NCI-H748 (cell line): ENCODE measurements around the gene CDC73.
"Not testable (repeated sequence)": the region's sequence is repeated elsewhere in the genome, so short reads cannot be mapped to it uniquely, and the experiment has no call there.

Source experiments
- DNase-seq: peaks from one replicate; lab custom pipeline; 2025; ENCODE audit not compliant: unreplicated experiment; lab: John Stamatoyannopoulos, UW

Gene CDC73

DNA sequence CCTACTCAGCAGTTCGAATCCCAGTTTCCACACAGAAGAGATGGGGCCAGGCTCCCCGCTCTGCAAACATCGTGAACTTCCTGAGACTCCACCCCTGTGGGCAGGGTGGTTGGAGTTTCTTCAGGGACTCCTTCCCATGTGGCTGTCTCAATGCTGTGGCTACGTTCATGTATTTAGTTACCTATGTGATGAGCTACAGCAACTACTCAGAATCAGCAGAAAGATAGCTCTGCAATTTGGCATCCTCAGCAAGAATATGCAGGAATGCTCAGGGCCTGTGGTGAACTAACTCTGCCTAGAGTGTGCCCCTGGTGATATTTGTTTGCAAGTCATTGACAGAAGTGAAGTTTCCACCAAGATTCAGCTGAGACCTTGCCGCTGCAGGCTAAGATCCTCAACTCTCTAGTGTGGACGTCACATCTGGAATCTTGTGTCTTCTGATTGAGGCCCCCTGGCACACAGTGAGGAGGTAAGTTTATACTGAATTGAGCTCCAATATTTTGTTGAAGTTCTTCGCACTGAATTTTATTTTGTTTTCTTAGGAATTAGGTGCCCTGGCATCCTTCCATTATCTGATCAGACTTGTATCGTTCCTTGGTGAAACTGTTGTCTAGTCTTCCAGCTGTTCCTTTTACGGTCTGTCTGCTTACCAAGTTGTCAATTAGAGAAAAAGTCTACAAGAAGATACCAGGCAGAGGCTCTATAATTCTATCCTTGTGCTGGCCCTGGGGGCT is 8.4 kb upstream of the CDC73 start:
- no peak for DNase-seq

DNA sequence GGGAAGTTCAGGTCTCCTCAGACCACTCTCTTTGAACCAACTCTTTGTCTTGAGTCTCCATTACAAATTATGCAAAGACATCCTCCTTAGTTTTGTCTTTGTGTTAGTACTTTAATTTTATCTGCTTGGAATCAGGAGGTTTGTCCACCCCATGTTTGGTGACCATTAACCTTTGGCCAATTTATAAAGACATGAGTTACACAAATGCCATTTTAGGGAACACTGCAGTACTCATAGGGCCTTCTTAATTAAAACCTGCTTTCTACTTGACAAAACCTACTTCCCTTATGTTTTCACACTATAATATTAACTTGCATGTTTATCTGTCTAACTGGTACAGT is 7.9 kb upstream of the CDC73 start:
- no peak for DNase-seq

DNA sequence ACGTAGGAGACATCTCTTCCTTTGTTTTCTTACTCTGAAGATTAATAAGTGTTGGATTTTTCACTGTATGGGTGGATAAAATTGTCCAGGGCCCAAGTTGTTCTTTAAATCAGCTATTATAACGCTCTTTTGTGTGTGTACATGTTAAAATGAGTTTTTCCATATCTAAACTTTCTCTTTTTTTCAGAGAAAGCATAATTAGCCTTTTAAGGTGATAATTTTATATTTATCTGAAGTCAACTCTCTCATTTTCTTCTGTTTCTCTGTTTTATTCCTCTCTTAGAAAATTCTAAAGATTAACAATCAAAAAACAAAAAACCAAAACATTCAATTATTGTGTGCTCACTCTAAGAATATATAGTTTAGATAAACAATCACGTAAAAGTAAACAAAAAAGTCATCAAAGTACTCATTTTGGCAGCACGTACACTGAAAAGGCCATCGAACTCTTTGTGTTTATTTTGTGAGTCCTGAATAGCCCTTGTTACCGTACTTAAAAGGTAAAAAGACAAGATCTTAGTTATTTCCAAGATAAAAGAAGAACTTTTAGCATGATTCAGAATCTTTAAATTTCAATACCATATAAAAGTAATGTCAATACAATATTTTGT is 7.2 kb upstream of the CDC73 start:
- no peak for DNase-seq

DNA sequence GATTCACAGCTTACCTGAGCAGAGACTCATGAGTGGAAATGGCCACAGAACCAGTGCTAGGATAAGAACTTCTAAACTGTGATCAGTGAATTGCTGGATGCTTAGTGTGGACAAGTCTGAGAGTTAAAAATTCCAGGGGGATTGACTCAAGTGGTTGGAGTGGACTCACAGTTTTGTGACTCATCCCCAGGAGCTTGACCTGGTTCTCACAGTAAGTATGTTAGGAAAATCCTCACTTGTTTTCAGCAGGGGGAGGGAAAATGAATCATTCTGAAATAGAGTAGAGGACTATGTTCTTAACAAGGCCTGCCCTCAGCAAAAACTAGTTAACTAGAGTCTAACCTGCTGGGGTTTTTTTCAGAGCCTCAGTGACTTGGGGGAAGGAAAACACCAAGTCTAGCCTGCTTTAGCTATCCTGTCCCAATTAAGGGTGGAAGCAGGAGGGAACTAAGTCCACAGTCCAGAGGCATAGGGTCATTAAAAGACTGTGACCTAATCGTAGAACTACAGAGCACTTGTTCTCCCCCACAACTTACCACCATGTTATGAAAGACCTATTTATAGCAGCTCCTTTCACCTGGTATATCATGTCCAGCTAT is 6.1 kb upstream of the CDC73 start:
- no peak for DNase-seq

DNA sequence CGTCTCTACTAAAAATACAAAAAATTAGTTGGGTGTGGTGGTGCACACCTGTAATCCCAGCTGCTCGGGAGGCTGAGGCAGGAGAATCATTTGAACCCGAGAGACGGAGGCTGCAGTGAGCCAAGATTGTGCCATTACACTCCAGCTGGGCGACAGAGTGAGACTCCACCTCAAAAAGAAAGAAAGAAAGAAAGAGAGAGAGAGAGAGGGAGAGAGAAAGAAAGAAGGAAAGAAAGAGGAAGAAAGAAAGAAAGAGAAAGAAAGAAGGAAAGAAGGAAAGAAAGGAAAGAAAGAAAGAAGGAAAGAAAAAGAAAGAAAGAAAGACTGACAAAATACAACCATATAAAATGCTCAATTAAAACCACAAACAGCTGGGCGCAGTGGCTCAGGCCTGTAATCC is 4.7 kb upstream of the CDC73 start:
- not testable (repeated sequence) for DNase-seq

DNA sequence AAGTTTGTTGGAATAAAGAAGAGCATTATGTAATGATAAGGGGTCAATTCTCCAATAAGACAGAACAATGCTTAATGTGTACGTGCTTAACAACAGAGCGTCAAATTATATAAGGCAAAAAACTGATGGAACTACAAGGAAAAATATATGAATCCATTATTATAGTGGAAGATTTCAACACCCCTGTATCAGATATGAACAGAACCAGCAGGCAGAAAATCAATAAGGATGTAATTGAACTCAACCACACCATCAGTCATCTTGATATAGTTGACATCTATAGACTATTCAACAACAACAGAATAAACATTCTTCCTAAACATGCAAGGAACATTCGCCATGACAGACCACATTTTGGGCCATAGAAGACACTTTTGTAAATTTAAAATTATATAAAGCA is 3.6 kb upstream of the CDC73 start:
- no peak for DNase-seq

DNA sequence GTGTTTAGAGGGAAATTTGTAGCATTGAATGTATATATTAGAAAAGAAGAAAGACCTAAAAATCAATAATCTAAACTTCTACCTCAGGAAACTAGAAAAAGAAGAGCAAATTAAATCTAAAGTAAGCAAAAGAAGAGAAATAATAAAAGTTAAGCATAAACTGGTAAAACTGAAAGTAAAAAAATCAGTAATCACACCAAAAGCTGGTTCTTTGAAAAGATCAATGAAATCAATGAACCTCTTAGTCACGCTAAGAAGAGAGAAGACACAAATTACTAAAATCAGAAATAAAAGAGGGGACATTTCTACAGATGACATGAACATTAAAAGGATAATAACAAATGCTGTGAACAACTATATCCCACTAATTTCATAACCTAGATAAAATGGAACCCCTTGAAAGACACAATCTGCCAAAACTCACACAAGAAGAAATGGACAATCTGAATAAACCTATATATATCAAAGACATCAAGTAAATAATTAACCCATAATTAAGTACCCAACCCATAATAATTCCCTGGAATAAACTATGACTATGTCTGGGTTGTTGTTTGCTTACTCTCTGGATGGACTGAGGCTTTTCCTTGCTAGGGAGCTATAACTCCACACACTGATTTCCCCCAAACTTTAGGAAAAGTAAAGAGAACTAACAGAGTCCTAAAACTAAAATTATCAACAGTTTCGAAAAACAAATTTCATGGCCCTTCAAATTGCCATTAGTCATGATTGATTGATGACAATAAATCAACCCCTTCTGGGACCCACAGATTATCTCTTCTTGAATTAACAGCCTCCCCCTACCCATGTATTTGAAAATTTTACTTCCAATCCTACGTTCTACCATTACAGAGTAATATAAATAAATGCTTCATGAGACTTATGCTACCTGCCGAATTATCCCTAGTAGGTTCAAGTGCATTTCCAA is 2.8 kb upstream of the CDC73 start:
- no peak for DNase-seq

DNA sequence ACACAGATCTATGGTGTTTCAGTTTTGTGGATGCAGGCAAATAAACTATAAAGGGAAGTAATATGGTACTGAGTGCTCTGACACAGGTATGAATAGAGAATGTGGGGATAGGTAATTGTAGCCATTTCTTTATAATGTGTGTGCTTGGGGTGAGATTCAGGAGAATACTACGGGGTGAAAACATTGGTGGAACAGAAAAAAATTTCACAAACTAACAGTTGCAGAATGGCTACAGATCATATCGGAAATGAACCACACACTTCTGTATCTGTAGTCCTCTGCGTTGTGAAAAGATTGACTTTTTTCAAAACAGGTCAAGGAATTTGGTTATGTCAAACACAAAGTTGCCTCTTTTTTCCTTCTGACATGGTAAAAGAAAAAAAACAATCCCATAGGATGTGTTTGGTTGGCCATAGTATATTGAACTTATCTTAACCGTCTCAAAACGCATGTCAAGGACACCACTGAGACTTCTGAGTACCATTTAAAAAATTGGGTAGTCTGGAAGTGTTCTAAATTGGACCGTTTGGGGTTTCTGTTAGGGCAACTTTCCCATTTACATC is 1.1 kb upstream of the CDC73 start:
- no peak for DNase-seq

DNA sequence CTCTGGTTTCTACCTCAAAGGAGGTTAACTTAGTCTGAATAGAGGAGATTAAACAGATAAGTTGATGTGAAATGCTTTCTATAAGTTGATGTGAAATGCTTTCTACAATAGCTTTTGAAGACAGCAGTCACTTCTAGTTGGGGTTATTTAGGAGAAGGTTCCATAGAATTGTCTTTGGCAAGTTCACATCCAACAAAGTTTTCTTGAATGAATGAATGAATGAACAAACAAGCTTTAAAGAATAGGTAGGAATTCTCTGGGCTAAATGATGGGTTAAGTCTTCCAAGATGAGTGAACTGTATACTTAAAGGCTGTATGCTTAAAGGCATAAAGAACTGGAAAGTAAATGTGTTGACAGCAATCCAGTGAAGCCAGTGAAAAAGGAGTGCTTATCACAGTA is 1.9 kb downstream of the CDC73 start:
- DNase-seq = no peak

DNA sequence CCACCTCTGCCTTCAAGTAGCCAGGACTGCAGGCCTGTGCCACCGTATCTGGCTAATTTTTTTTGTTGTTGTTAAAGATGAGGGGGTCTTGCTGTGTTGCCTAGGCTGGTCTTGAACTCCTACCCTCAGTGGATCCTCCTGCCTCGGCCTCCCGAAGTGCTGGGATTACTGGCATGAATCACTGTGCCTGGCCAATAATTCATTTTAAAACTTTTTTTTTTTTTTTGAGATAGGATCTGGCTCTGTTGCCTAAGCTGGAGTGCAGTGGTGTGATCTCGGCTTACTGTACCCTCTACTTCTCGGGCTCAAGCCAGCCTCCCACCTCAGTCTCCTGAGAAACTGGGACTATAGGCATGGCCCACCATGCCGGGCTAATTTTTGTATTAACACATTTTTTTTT is 3.5 kb downstream of the CDC73 start:
- no peak for DNase-seq

DNA sequence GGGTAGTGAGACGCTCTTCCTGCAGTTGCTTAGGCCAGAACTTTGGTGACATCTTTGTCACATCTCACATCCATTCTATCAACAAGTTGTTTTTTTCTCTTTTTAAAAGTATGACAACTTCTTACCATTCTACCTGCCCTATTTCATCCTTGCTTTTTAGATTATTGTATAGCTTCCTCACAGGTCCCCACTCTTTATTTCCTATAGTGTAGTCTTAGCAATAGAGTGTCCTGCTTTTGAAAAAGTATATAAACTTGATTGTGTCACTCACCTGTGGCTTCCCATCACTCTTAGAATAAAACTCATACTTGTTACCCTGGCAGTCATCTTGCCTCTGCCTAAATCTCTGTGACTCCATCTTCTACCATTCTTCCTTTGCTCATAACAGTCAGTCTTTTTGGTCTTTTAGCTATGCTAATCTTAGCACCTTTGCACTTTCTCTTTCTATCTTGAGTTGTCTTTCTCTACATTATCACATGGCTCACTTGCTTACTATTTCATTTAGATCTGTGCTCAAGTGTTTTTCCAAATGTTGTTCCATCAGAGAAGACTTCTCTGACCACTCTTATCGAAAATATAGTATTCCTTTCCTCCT is 9.5 kb downstream of the CDC73 start:
- no peak for DNase-seq

DNA sequence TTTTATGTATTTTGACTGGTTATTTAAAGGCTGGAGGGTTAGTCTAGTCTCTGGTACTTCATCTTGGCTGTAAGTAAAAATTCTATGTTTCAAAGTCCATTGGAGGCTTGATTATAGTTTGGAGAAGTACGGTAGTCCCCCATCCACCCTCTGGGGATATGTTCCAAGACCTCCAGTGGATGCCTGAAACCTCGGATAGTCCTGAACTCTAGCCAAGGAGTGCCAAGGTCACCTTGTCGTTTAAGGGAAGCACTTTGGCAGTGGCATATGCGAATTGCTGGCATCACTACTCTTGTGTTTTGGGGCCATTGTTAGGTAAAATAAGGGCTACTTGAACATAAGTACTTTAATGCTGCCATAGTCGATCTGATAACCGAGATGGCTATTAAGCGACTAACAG is 18.4 kb downstream of the CDC73 start:
- no peak for DNase-seq

DNA sequence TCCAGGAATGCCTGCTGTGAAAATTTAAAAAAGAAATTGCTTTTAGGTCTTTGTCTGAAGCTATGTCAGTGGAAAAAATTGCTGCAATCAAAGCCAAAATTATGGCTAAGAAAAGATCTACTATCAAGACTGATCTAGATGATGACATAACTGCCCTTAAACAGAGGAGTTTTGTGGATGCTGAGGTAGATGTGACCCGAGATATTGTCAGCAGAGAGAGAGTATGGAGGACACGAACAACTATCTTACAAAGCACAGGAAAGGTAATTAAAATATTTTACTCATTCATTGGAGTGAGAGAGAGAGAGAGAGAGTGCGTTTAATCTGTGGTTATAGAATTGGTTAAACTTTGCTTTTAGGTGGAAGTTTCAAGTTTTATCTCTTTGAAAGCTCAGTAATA is 20.0 kb downstream of the CDC73 start:
- DNase-seq = no peak

DNA sequence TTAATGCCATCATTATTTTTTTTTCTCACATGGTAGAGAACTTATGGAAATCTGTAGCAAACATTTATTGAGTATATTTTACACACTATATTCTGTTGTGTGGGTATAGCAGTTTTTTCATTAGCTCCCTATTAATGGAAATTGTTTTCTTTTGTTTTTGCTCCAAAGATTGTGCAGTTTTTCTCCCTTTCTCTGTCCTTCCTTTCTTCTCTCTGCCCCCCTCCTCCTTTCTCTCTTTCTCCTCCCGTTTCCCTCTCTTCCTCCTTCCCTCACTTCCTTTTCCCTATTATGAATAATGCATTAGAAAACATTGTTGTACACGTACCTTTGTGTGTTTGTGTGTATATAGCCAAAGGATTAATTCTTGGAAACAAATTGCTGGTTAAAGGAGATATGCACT is 20.6 kb downstream of the CDC73 start:
- DNase-seq = no peak

DNA sequence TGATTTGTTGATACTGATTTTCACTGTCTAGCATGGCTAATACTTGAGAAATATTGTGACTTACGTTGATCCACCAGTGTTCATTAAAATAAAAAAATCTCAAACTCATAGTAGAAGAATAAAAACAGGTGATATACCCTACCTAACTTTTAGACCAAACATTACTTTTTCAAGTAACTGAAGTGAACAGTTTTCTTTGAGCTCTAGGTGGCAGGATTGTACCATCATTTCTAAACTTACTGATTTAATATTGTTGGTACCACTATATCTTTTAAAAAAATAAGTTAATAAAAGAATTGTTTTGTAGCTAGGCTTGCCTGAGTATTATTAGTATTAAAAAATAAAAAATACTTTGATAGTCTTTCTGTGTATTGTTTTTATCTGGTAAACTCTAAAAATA is 21.5 kb downstream of the CDC73 start:
- no peak for DNase-seq

DNA sequence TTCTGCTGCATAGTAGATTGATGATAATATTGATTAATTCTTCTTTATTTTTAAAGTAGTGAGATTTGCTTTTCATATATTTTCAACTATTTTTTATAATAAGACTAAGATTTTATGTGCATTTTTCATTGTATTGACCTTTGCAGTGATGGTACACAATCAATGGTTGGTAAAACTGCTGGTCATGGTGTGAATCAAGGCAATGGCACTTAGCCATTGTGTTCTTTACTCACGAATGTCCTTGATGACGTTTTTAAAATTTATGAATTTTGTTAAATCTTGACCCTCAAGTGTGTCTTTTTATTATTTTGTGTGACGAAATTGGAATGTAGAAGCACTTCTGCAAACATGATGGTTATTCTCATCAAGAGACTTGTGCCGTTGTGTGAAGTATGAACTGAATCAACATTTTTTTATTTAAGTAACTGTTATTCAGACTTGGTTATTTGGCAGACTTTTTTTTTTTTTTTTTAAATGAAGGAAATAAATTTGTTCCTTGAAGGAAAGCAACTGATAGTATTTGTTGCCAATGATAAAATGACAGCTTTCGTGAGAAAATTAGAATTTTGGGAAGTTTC is 22.6 kb downstream of the CDC73 start:
- DNase-seq = no peak

DNA sequence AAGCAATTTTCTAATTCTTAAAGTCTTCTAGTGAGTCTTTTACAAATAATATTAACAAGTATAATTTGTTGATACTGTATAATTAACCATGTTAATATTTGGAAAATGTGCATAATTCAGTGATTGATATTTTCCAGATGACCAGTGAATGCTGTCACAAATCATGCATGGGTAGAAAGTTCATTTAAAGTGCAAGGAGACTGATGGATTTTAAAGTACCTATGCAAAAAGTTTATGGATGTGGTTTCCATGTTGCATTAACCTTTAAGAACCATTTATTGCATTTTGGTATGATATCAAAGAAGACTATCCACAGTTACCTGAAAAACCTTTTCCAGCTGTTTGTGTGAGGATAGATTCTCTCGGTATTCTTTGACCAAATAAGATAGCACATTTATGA is 23.2 kb downstream of the CDC73 start:
- no peak for DNase-seq

DNA sequence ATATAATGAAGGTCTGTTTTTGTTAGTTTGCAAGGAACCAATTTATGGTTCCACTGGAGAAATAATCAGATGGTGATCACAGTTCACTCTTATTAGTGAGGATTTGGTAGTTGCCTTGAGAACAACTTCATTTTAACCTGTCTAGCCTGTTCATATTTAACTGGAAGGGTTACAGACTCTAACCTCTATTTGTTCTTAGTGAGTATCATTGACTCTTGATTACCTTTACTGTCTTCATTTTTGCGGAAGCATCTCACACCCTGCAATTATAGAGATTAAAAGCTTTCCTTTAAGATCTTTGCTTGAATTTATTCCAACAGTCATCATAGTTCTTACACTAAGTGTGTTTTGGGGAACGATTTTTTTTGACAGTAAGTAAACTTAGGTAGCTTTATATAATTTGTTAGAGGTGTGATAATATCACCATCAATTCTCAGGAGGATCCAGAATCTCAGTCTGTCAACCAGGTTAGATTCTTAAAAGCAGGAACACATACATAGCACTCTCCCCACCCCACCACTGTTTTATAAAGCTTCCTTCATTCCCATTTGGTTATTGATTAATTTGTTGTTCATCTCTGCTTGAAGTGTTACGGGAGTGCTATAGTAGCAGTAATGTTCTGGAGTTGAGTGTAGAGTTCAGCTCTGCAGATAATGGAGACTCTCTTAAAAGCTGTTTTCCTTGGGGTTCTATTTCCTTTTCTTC is 34.4 kb downstream of the CDC73 start:
- DNase-seq = no peak

DNA sequence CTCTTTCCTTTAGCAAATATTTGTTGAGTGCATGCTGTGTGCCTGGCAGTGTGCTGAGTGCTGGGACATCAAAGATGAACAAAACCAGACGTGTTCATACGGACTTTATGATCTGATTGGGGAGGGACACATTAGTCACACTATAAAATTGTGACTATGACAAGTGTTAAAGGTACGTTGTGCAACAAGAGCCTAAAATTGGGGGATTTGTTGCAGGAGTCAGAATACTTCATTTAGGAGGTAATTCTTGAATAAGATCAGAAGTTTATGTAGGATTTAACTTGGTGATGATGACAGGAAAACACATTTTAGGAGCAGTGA is 35.0 kb downstream of the CDC73 start:
- no peak for DNase-seq

DNA sequence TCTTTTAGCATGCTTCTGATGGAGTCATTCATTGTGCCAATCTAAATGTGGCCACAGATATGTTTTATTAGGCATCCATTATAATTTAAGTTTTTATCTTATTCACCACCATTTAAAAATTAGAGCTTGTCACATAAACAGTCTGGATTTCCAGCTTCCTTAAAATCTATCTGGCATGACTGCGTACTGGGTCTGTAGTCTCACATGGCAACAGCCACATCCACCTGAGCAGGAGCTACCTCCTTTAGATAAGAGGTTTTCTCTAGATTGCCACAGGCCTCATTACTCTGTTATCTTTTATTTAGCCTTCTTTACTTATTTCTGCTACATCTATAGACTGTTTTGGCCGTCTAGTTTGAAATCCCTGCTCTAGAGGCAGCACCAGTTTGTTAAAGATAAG is 35.5 kb downstream of the CDC73 start:
- DNase-seq = no peak
